HT-29 (cell line): ENCODE data around the gene PIWIL1. TPM values are rescaled to one million over a fixed set of nuclear protein-coding genes. Genes with fewer than 3 reads are reported as not detected.

ENCODE experiments used
- DNase-seq: peaks from one replicate; pipeline ENCODE4 v3.0.0-alpha.2; 2015; ENCODE audit warnings: low spot score
- total RNA-seq: library from RNA; depleted of rRNA; stranded (reverse); fragments of >200 nt; shearing (Covaris generic); gene quantifications from 2 replicates; pipeline ENCODE4 v1.2.3, GENCODE V29; 2014

Gene PIWIL1
- total RNA-seq, 1 experiment from 2014 or later, result not detected

- DNase-seq, result no peak
Observed at GRCh38 chr12:130336723-130337487, 782 bp upstream of the PIWIL1 start.

DNA sequence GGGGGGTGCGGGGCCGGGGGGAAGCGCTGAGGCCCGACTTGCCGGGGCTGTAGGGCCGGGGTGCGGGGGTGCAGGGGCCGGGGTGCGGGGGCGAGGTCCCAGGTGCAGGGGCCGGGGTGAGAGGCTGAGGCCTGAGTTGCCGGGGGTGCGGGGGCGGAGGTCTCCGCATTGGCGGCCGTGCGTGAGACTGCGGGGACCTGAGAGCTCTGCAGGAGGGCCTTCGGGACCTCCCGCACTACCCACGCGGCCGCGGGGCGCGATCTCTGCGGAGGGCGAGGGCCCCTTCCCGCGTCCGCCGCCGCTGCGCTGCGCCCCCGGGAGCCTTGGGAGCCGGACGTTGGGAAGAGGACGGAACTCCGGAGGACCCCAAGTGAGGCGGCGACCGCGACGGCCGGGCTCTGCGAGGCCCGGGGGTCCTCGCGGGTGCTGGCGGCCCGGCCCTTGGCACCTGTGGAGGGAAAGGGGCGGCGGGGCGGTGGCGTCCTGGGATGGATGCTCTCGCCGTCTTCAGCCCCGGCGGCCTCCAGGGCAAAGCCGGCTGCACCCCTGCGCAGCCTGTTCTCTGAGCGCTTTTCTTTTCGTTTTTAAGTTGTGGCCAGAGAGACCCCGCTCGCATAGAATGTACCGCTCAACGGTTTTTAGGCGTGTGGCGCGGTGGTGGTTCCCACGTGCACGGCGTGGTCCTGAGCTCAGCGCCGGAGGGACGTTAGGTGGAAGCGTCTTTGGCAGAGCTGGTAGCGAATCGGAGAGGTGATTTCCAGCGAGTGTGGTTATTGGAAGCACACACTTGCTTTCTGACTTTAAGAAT, 1.3 kb downstream of the PIWIL1 start:
- DNase-seq, result no peak

DNA sequence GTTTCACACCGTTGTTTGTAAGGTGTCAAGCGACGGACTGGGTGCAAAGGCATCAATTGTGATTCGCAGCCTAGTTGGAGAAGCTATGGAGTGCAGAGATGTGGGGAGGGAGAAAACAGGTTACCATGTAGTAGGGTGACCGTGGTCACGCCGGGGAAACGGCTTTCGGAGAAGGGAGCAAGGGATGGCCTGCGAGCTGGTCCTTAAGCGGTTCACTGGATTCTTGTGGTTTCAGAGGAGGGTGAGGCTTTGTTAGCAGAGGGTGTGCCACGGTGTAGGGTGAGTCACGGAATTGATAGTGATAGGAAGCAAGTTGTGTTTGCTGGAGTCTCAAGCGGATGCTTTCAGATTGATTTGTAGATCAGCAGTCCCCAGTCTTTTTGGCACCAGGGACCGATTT, 2.3 kb downstream of the PIWIL1 start:
- peak; percentile 52 for DNase-seq

- DNase-seq, result no peak
Observed at GRCh38 chr12:130342442-130342841, 4.8 kb downstream of the PIWIL1 start.

DNA sequence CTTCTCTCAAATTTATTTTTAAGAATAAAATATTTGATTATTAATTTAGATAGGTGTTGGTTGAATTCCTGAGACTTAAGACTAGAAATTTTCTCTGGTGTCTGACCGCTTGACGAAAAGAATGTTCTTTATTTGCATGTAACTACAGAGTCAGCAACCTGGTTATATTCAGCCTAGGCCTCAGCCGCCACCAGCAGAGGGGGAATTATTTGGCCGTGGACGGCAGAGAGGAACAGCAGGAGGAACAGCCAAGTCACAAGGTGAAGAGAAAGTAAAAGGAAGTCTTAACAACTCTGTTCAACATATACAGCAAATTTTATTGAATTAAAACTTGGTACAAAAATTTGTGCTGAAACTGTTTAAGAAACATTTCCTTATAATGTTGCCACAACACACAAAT, 5.2 kb downstream of the PIWIL1 start:
- no peak for DNase-seq

DNA sequence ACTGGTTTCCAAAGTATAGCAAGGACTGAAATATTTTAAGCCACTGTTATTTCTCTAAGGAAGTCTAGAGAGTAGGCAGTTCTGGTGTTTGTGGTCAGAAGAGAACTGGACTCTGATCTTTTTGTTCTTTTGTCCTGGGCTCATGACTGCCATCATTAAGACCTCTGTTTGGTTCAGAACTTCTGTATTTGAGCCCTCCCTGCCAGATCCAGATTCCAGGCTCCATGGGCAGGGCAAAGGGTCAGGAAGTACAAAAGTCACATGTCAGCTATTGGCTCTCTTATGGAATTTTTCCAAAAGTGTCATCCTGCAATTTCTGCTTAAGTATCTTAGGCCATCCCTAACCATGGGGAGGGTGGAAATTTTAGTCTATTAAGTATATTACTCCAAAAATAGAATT, 6.8 kb downstream of the PIWIL1 start:
- no peak for DNase-seq

DNA sequence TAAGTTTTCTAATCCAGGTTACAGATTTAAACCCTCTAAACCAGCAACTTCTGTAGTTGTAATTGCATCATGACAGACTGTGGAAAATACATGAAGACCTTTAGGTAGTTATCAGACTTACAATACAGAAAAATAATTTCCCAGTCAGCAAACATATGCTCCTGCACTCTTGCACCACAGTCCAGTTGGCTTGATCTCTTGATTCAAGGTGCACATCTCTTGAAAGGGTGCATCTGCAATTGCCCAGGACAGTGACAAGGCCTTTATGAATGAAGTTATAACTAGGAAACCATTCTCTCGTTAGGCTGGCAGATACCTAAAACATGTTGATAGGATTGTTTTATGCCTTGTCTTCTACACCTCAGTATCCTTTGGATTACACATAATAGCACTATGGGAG, 7.6 kb downstream of the PIWIL1 start:
- DNase-seq, result no peak

DNA sequence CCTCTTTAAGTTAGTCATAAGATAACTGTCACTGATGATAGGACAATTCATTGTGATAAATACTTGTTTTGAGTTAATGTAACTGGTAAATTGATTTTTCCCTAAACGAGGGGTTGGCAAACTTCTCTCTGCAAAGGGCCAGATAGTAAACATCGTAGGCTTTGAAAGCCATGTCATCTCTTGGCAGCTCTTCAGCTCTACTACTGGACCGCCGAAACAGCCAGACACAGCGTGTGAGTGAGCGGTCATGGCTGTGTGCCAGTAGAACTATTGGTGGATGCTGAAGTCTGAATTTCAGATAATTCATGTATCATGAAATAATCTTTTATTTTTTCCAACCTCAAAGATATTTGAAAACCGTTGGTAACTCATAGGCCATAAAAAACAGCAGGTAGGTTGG, 9.9 kb downstream of the PIWIL1 start:
- DNase-seq, result no peak

- no peak for DNase-seq
Observed at GRCh38 chr12:130350715-130351114, 13.0 kb downstream of the PIWIL1 start.

- no peak for DNase-seq
Observed at GRCh38 chr12:130351326-130351725, 13.6 kb downstream of the PIWIL1 start.

DNA sequence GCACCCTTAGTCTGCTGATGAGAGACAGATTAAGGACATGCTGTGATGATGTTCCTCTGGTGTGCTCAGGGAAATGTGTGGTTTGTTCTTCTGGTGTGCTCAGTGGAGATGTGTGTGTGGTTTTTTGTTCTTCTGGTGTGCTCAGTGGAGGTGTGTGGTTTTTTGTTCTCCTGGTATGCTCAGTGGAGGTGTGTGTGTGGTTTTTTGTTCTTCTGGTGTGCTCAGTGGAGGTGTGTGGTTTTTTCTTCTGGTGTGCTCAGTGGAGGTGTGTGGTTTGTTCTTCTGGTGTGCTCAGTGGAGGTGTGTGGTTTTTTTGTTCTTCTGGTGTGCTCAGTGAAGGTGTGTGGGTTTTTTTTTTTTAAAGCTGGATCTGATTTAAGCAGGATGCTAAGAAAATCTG, 15.4 kb downstream of the PIWIL1 start:
- DNase-seq, result no peak

GRCh38 chr12:130354407-130354806, 16.7 kb downstream of the PIWIL1 start:
- DNase-seq, result no peak

DNA sequence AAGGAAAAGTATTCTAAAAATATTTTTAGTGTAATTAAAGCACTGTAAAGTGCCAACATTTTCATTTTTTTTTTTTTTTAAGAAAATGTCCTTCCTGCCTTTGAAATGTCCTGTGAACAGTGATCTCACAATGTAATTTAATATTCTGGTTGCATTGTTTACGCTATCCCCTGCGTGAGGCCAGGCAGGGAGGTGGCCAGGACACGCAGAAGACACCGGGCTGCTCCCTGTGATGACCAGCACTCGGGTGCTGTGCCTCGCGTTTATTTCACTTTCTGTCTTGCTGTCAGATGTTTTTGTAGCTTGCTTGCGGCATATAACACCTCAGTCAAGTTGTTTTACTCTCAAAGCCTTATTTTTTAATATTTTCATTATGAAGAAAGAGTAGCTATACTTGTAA, 18.5 kb downstream of the PIWIL1 start:
- DNase-seq, result no peak

DNA sequence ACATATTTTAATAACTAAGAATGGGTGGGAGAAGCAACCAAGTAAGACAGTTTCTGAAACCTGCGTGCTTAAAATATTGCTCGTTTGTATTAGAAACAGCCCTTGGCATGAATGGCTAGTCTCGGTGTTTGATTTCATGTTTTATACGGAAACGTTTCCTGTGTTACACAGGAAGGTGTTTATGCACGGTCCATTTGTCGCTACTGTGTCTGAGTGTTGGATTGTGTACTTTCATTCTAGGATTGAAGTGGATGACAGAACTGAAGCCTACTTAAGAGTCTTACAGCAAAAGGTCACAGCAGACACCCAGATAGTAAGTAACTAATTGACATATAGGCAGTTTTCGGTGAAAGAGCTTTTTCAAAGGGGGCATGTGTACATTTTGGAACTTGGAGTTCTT, 19.6 kb downstream of the PIWIL1 start:
- DNase-seq, result no peak

- no peak for DNase-seq
Observed at GRCh38 chr12:130357729-130358330, 20.1 kb downstream of the PIWIL1 start.

DNA sequence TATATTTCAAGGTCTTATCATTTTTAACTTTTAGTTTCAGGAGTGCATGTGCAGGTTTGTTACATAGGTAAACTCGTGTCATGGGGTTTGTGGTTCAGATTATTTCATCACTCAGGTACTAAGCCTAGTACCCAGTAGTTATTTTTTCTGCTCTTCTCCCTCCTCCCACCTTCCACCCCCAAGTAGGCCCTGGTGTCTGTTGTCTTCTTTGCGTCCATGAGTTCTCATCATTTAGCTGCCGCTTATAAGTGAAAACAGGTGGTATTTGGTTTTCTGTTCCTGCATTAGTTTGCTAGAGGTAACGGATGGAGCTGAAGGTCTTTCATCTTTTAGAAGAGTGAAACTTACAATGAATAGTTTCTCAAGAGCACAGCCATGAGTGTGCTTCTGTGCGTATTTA, 24.4 kb downstream of the PIWIL1 start:
- DNase-seq, result no peak

GRCh38 chr12:130364578-130364977, 26.9 kb downstream of the PIWIL1 start:
- no peak for DNase-seq

GRCh38 chr12:130366159-130366558, 28.5 kb downstream of the PIWIL1 start:
- DNase-seq, result no peak

DNA sequence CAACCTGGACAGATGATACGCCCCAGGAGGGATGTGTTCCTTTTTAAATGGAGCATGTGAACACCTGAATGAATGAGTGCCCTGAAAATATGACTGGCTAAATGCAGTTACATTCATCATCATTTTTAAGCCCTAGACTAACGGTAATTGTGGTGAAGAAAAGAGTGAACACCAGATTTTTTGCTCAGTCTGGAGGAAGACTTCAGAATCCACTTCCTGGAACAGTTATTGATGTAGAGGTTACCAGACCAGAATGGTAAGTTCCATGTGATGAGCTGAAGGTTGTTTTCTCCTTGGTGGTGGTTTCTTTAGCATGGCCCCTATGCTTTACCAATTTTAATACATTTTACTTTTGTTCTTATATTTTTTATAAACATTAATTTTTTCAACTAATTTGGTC, 29.3 kb downstream of the PIWIL1 start:
- DNase-seq, result no peak

GRCh38 chr12:130367523-130367922, 29.8 kb downstream of the PIWIL1 start:
- no peak for DNase-seq

DNA sequence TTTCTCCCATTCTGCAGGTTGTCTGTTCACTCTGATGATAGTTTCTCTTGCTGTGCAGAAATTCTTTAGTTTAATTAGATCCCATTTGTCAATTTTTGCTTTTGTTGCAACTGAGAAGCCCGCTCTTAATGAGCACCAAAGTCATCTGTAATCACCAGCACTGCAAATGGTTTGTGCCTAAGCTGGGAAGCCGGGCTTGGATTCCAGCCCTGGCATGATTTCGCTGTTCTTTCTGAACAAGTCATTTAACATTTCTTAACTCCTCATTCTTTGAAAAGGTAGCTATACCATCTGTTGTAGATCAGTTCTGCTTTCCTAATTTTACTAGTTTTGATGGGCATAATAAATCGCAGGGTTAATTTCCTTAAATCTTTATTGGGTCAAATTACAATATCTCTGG, 32.1 kb downstream of the PIWIL1 start:
- no peak for DNase-seq

- DNase-seq, result no peak
Observed at GRCh38 chr12:130371296-130371695, 33.6 kb downstream of the PIWIL1 start.

DNA sequence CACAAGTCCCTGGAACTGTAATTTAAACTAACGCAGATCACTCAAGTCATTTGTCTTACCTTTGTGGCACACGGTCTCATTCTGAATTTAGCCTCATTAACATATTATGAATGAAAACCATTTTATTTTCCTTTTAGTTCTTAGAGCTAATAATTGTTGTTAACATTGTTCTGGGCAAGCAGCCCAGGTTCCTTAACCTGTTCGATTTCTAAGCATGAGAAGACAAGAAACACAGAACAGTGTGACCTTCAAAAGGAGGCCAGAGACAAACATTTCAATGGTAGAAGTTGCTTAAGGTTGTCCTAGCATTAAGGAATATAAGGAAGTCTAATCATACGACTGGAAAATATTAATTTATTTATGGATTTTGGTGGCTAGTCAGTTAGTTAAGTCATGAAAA, 35.2 kb downstream of the PIWIL1 start:
- DNase-seq, result no peak
